Measurements from ENCODE around the gene ZNF236.
"Not testable (repeated sequence)": the region's sequence is repeated elsewhere in the genome, so short reads cannot be mapped to it uniquely, and the experiment has no call there.

Gene ZNF236

DNA sequence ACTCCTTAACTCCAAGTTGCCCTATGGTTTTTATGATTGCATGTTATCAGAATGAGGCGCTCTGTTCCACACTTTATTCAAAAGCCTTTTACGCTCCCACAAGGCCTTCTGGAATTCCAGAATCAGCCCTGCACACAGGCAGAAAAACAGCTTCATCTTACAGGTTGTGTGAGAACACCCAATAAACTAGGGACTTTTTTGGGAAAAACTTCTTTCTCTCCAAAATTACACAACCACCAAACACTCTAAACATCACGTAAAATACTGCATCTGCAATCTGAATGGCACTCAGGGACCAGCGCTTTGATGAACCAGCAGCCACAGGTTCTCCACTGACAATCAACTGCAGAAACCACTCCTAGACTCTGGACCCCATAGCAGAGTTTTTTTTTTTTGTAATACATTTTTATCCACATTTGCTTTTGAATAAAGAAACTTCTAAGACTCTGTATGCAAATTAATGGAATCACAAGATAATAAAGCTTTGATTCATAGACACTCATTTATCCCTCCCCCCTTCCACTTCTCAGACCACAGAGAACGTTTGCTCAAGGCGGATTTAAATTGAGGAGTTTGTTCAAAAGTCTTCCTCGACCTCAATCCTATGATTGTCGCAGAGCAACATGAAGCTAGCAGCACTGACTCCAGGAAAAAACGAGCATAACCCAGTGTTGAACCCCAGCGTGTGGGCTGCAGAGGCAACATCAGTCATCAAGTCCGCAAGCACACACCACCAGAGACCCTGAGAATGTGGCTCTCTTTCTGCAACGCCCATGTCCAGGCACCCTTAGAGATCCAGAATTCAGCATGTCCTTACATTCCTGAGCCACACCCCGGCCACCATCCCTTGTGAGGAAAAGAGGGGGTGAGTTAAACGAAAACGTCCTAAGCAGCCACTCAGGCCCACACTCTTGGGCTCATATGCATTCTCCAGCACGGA lies 193.7 kb downstream of the ZNF236 start:
- H3K4me1 Mint-ChIP-seq (ENCODE audit: low read depth in 2 of 2) = peaks cover 54 to 69% of the 10 kb centered on the region in 2 donors

DNA sequence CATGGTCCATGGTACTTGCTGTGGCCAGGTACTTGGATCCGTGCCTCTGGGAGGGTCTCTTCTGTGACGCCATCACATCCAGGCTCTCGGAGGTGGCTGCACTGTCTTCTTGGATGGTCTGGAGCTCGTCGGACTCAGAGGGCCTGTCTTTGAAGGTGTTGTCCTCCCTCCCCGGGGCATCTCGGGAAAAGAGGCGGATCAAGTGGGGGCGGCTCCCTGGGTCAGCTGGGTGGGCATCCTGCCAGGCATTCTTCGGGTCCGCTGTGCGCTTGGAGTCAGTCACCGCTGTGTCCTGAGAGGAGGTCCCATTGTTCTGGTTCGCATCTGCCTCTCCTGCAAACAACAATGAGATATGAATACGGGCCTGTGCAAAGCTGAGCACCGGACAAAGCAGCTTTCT lies 194.6 kb downstream of the ZNF236 start:
- H3K27ac Mint-ChIP-seq = no peak overlapping the region
- DNase-seq (no peak), ATAC-seq (replicated peaks) (no peak)
- H3K36me3 Mint-ChIP-seq (ENCODE audit: insufficient read depth) = peaks cover 76% of the 10 kb centered on the region
- no peaks in the 10 kb centered on the region for H3K27me3 Mint-ChIP-seq
- H3K9me3 Mint-ChIP-seq = peaks cover 0 to 5% of the 10 kb centered on the region in 2 donors
- no peak overlapping the region for H3K4me3 Mint-ChIP-seq
- H3K4me1 Mint-ChIP-seq (ENCODE audit: low read depth in 2 of 2) = peaks cover 52 to 61% of the 10 kb centered on the region in 2 donors

More for the DNA sequence above, 193.7 kb downstream of the ZNF236 start:
- Mint-ChIP-seq H3K27me3 (no peaks in the 10 kb centered on the region), H3K27ac (peak overlapping the region in 1 of 2 donors; percentile 13), H3K9me3 (peaks cover 0 to 5% of the 10 kb centered on the region in 2 donors), H3K4me3 (no peak overlapping the region), H3K36me3 (ENCODE audit: insufficient read depth) (peaks cover 85% of the 10 kb centered on the region)
- DNase-seq = no peak
- ATAC-seq (replicated peaks) = no peak

DNA sequence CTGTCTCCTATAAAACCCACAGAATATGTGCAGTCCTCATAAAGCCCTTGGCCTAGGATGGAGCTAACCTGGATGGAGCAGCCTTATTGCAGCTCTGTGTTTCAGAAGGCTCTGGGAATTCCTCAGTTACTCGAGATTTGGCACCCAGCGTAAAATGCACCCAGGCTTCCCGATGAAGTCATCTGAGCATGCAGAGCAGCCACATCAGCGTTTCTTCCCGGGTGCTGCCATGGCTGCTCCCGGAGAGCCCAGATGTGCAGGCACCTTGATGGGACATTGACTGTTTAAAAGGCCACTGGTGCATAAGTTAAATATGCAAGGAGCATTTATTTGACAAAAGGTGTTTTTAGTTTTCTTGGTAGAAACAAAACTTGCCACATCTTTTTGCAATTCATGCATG lies 195.0 kb downstream of the ZNF236 start:
- no peak overlapping the region for H3K4me3 Mint-ChIP-seq
- peak overlapping the region in 1 of 2 donors; percentile 30 for H3K27ac Mint-ChIP-seq
- ATAC-seq (replicated peaks) (no peak), DNase-seq (no peak)
- peaks cover 72% of the 10 kb centered on the region for H3K36me3 Mint-ChIP-seq (ENCODE audit: insufficient read depth)
- peaks cover 0 to 5% of the 10 kb centered on the region in 2 donors for H3K9me3 Mint-ChIP-seq
- no peaks in the 10 kb centered on the region for H3K27me3 Mint-ChIP-seq
- peaks cover 48 to 56% of the 10 kb centered on the region in 2 donors for H3K4me1 Mint-ChIP-seq (ENCODE audit: low read depth in 2 of 2)

DNA sequence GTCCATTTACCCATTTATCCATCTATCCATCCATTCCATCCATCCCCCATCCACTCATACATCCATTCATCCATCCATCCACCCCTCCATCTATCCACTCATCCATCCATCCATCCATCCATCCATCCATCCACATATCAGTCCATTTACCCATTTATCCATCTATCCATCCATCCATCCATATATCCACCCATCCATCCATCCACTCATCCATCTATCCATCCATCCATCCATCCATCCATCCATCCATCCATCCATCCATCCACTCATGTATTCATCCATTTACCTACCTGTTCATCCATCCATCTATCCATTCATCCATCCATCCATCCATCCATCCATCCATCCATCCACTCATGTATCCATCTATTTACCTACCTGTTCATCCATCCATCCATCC lies 196.3 kb downstream of the ZNF236 start:
- DNase-seq; H3K27me3 Mint-ChIP-seq; H3K9me3 Mint-ChIP-seq; H3K4me3 Mint-ChIP-seq; ATAC-seq (replicated peaks): not testable (repeated sequence)
- H3K4me1 Mint-ChIP-seq (ENCODE audit: low read depth in 2 of 2) = peaks cover 46 to 52% of the 10 kb centered on the region in 2 donors
- peak overlapping the region; percentile 4 to 26 for H3K27ac Mint-ChIP-seq
- H3K36me3 Mint-ChIP-seq (ENCODE audit: insufficient read depth) = peaks cover 64% of the 10 kb centered on the region

DNA sequence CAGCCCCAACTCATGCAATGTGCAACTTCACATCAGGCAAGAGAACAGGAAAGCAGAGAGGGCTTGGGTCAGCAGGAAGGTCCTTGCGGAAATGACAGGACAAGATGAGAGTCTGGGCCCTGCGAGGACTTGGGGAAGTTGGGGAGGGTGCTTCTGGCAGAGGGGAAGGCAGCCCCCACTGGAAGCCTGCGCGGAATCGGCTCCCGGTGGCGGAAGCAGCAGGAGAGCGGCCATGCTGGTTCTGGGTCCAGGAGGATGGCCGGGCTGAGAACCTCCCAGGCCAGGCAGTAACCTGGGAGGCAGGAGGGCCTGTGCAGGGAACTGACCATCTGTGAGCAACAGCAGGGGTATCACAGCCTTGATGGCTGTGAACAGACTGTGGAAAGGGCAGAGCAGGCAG lies 197.3 kb downstream of the ZNF236 start:
- Mint-ChIP-seq H3K4me3 (no peak overlapping the region), H3K27ac (peak overlapping the region; percentile 4 to 26), H3K9me3 (peaks cover 0 to 5% of the 10 kb centered on the region in 2 donors), H3K27me3 (no peaks in the 10 kb centered on the region), H3K36me3 (ENCODE audit: insufficient read depth) (peaks cover 65% of the 10 kb centered on the region), H3K4me1 (ENCODE audit: low read depth in 2 of 2) (peaks cover 42 to 51% of the 10 kb centered on the region in 2 donors)
- ATAC-seq (replicated peaks) (no peak), DNase-seq (no peak)
